ENCODE data around the gene MET.
"Not testable (repeated sequence)": the region's sequence is repeated elsewhere in the genome, so short reads cannot be mapped to it uniquely, and the experiment has no call there.

MET gene

GRCh38 chr7:116671681-116672595, at the start of gene MET:
MET (plus strand) TSS chr7:116672196; CDS start chr7:116699085, 26,889 bp downstream.
- peak; percentile 82 for DNase-seq (ENCODE audit: low spot score)

- DNase-seq (ENCODE audit: low spot score) = no peak
Observed at GRCh38 chr7:116626886-116627285, 45.1 kb upstream of the MET start.

GRCh38 chr7:116629051-116629463, 42.9 kb upstream of the MET start:
- DNase-seq (ENCODE audit: low spot score) = no peak

- peak; percentile 41 for DNase-seq (ENCODE audit: low spot score)
Observed at GRCh38 chr7:116630357-116630756, 41.6 kb upstream of the MET start.

GRCh38 chr7:116630932-116631671, 40.9 kb upstream of the MET start:
- peak; percentile 29 for DNase-seq (ENCODE audit: low spot score)

GRCh38 chr7:116631676-116632075, 40.3 kb upstream of the MET start:
- no peak for DNase-seq (ENCODE audit: low spot score)

- DNase-seq (ENCODE audit: low spot score) = no peak
Observed at GRCh38 chr7:116632384-116632783, 39.6 kb upstream of the MET start.

- peak; percentile 15 for DNase-seq (ENCODE audit: low spot score)
Observed at GRCh38 chr7:116633131-116633988, 38.6 kb upstream of the MET start.

GRCh38 chr7:116636997-116637396, 35.0 kb upstream of the MET start:
- no peak for DNase-seq (ENCODE audit: low spot score)

- not testable (repeated sequence) for DNase-seq (ENCODE audit: low spot score)
Observed at GRCh38 chr7:116638592-116638991, 33.4 kb upstream of the MET start.

GRCh38 chr7:116641551-116642153, 30.3 kb upstream of the MET start:
- no peak for DNase-seq (ENCODE audit: low spot score)

- not testable (repeated sequence) for DNase-seq (ENCODE audit: low spot score)
Observed at GRCh38 chr7:116643148-116643547, 28.8 kb upstream of the MET start.

GRCh38 chr7:116644628-116645027, 27.4 kb upstream of the MET start:
- DNase-seq (ENCODE audit: low spot score) = no peak

GRCh38 chr7:116647290-116647689, 24.7 kb upstream of the MET start:
- no peak for DNase-seq (ENCODE audit: low spot score)

- no peak for DNase-seq (ENCODE audit: low spot score)
Observed at GRCh38 chr7:116647861-116648260, 24.1 kb upstream of the MET start.

- no peak for DNase-seq (ENCODE audit: low spot score)
Observed at GRCh38 chr7:116650436-116650835, 21.6 kb upstream of the MET start.

- DNase-seq (ENCODE audit: low spot score) = no peak
Observed at GRCh38 chr7:116652793-116653192, 19.2 kb upstream of the MET start.

- no peak for DNase-seq (ENCODE audit: low spot score)
Observed at GRCh38 chr7:116653204-116653603, 18.8 kb upstream of the MET start.

- DNase-seq (ENCODE audit: low spot score) = no peak
Observed at GRCh38 chr7:116653646-116654045, 18.4 kb upstream of the MET start.

- not testable (repeated sequence) for DNase-seq (ENCODE audit: low spot score)
Observed at GRCh38 chr7:116659248-116659647, 12.7 kb upstream of the MET start.

GRCh38 chr7:116661865-116662264, 10.1 kb upstream of the MET start:
- no peak for DNase-seq (ENCODE audit: low spot score)

- no peak for DNase-seq (ENCODE audit: low spot score)
Observed at GRCh38 chr7:116663744-116664143, 8.3 kb upstream of the MET start.
